PC-9 (cell line): ENCODE measurements around the gene VWA5B1. TPM values are rescaled to one million over a fixed set of nuclear protein-coding genes. Genes with fewer than 3 reads are reported as not detected.

Experiments used
- BruUV-seq: library from RNA; stranded (reverse); fragments of 400-500 nt; replicated peaks from 2 replicates; lab custom pipeline; 2021; lab: Mats Ljungman, UMichigan
- CTCF ChIA-PET: fragments of 300-600 bp; sonication (Branson Sonifier 250); formaldehyde crosslinking; loops from one replicate; lab custom pipeline; 2022; ENCODE audit warnings: antibody characterized with exemption; lab: Charles Lee
- POLR2A ChIA-PET: fragments of 300-600 bp; sonication (Branson Sonifier 250); formaldehyde crosslinking; loops from one replicate; lab custom pipeline; 2022; ENCODE audit warnings: antibody characterized with exemption; ENCODE audit not compliant: unreplicated experiment; lab: Charles Lee
- DNase-seq, 2 experiments: peaks; one replicate each; pipeline versions ENCODE4 v3.0.0 to v3.0.0-alpha.2; 2015 to 2022; ENCODE audit warnings: mixed read lengths in 1 of 2
- H2AFZ ChIP-seq: fragments of 200-600 bp; sonication (generic); 2 replicates; pipeline ENCODE4 v1.8.1; 2017; ENCODE audit warnings: antibody characterized with exemption
- H3F3A ChIP-seq: fragments of 200-600 bp; sonication (generic); 2 replicates; pipeline ENCODE4 v1.8.1; 2017; ENCODE audit warnings: antibody characterized with exemption, mild to moderate bottlenecking, low read depth; ENCODE audit not compliant: insufficient read depth
- H3K27ac ChIP-seq: fragments of 200-600 bp; sonication (generic); 2 replicates; pipeline ENCODE4 v1.6.1; 2016; ENCODE audit warnings: mixed run types
- H3K27me3 ChIP-seq: fragments of 200-600 bp; sonication (generic); 2 replicates; pipeline ENCODE4 v1.6.1; 2016; ENCODE audit warnings: low read depth, mixed run types; ENCODE audit not compliant: insufficient read depth
- H3K36me3 ChIP-seq: fragments of 200-600 bp; sonication (generic); 2 replicates; pipeline ENCODE4 v1.6.1; 2016; ENCODE audit warnings: low read depth, mixed run types
- H3K4me1 ChIP-seq: fragments of 200-600 bp; sonication (generic); replicated peaks from 2 replicates; pipeline ENCODE4 v1.6.1; 2016; ENCODE audit warnings: mixed run types; ENCODE audit not compliant: insufficient read depth
- H3K4me2 ChIP-seq: fragments of 200-600 bp; sonication (generic); 2 replicates; pipeline ENCODE4 v1.6.1; 2017; ENCODE audit warnings: mixed run types
- H3K4me3 ChIP-seq: fragments of 200-600 bp; sonication (generic); 2 replicates; pipeline ENCODE4 v1.6.1; 2016; ENCODE audit warnings: mixed run types
- H3K79me2 ChIP-seq: fragments of 200-600 bp; sonication (generic); 2 replicates; pipeline ENCODE4 v1.6.1; 2017; ENCODE audit warnings: low read depth, mixed run types
- H3K9me2 ChIP-seq: fragments of 200-600 bp; sonication (generic); 2 replicates; pipeline ENCODE4 v1.8.1; 2017; ENCODE audit warnings: mild to moderate bottlenecking; ENCODE audit not compliant: insufficient read depth
- H3K9me3 ChIP-seq: fragments of 200-600 bp; sonication (generic); 2 replicates; pipeline ENCODE4 v1.8.1; 2016; ENCODE audit warnings: low read depth; ENCODE audit not compliant: insufficient read depth
- H4K20me1 ChIP-seq: fragments of 200-600 bp; sonication (generic); 2 replicates; pipeline ENCODE4 v1.8.1; 2017; ENCODE audit not compliant: insufficient read depth
- CTCF ChIP-seq: fragments of 200-600 bp; sonication (generic); conservative IDR thresholded peaks from 2 replicates; pipeline ENCODE4 v1.6.1; 2017; ENCODE audit warnings: mixed run types, antibody characterized with exemption, mild to moderate bottlenecking, moderate library complexity
- EZH2 ChIP-seq: fragments of 200-600 bp; sonication (generic); IDR thresholded peaks from 2 replicates; pipeline ENCODE4 v1.8.0; 2017; ENCODE audit warnings: antibody characterized with exemption, low read depth
- intact Hi-C: fragments of 100-400 bp; cut with micrococcal nuclease; formaldehyde crosslinking; loops from one replicate; pipeline ENCODE4 v1.10.0; 2022; ENCODE audit not compliant: unreplicated experiment
- total RNA-seq: library from RNA; stranded (reverse); gene quantifications from 2 replicates; pipeline ENCODE4 v1.2.3, GENCODE V29; 2021

VWA5B1 gene
- total RNA-seq, 1 experiment from 2014 or later, result not detected

- intact Hi-C loops, result no loop called here
- no TSS peak for BruUV-seq
- no peaks in the 10 kb centered on the region for H3K79me2 ChIP-seq
- POLR2A ChIA-PET, result interaction anchor here (0.7 kb wide), 1 partner anchor 33 kb away, joined by 32 read pairs; no protein-coding TSS in a partner anchor
- no peak overlapping the region for H3K4me3 ChIP-seq
- DNase-seq, result peak in 1 of 2 experiments; percentile 19
- H3K27ac ChIP-seq, result no peak overlapping the region
- H4K20me1 ChIP-seq, result no peaks in the 10 kb centered on the region
- CTCF ChIA-PET, result interaction anchor here (0.7 kb wide), 1 partner anchor 168 kb away, joined by 4 read pairs; no protein-coding TSS in a partner anchor
- peaks cover 17% of the 10 kb centered on the region for H3K4me1 ChIP-seq
- H3K4me2 ChIP-seq, result no peak overlapping the region
- no peak overlapping the region for H2AFZ ChIP-seq
- no peaks in the 10 kb centered on the region for H3K36me3 ChIP-seq
- H3F3A ChIP-seq, result no peaks in the 10 kb centered on the region
- H3K9me3 ChIP-seq, result no peaks in the 10 kb centered on the region
- no peaks in the 10 kb centered on the region for H3K9me2 ChIP-seq
- no peaks in the 10 kb centered on the region for H3K27me3 ChIP-seq
- no peak for TF ChIP-seq EZH2
- TF ChIP-seq CTCF, result no peak
Observed at GRCh38 chr1:20373764-20374163, 83.1 kb downstream of the VWA5B1 start.

- POLR2A ChIA-PET, result no interaction called here
- no peaks in the 10 kb centered on the region for H4K20me1 ChIP-seq
- TF ChIP-seq EZH2 (no peak), CTCF (no peak)
- no peaks in the 10 kb centered on the region for H3K27me3 ChIP-seq
- peak overlapping the region; percentile 48 for H3K4me2 ChIP-seq
- no peaks in the 10 kb centered on the region for H3K9me2 ChIP-seq
- H3K27ac ChIP-seq, result no peak overlapping the region
- no peaks in the 10 kb centered on the region for H3K9me3 ChIP-seq
- peaks cover 17% of the 10 kb centered on the region for H3K4me1 ChIP-seq
- no peak overlapping the region for H3K4me3 ChIP-seq
- H2AFZ ChIP-seq, result no peak overlapping the region
- H3F3A ChIP-seq, result no peaks in the 10 kb centered on the region
- CTCF ChIA-PET, result no interaction called here
- no peaks in the 10 kb centered on the region for H3K36me3 ChIP-seq
- DNase-seq, result peak; percentile 43 to 49
- no TSS peak for BruUV-seq
- intact Hi-C loops, result loop anchor here (5.0 kb wide), 1 partner anchor 107 kb away; no protein-coding TSS in a partner anchor
- no peaks in the 10 kb centered on the region for H3K79me2 ChIP-seq
Observed at GRCh38 chr1:20375563-20375962, 84.9 kb downstream of the VWA5B1 start.

GRCh38 chr1:20376171-20376570, 85.5 kb downstream of the VWA5B1 start:
- no peaks in the 10 kb centered on the region for H3F3A ChIP-seq
- H3K36me3 ChIP-seq, result no peaks in the 10 kb centered on the region
- no peak overlapping the region for H3K4me3 ChIP-seq
- H4K20me1 ChIP-seq, result no peaks in the 10 kb centered on the region
- no peak for DNase-seq
- H2AFZ ChIP-seq, result no peak overlapping the region
- peak overlapping the region; percentile 48 for H3K4me2 ChIP-seq
- no peak overlapping the region for H3K27ac ChIP-seq
- no TSS peak for BruUV-seq
- TF ChIP-seq EZH2 (no peak), CTCF (no peak)
- intact Hi-C loops, result loop anchor here (2.0 to 5.0 kb wide), 2 partner anchors 106 to 163 kb away; no protein-coding TSS in a partner anchor
- ChIA-PET POLR2A (no interaction called here), CTCF (interaction anchor here (0.5 to 0.7 kb wide), 2 partner anchors 18 to 33 kb away, joined by 3 to 8 read pairs; no protein-coding TSS in a partner anchor)
- H3K79me2 ChIP-seq, result no peaks in the 10 kb centered on the region
- no peaks in the 10 kb centered on the region for H3K9me2 ChIP-seq
- no peaks in the 10 kb centered on the region for H3K27me3 ChIP-seq
- no peaks in the 10 kb centered on the region for H3K9me3 ChIP-seq
- peaks cover 17% of the 10 kb centered on the region for H3K4me1 ChIP-seq
